Skin epidermis (tissue), 12 donors: ENCODE results near the gene VEZF1.
A peak's percentile ranks its signal among the peaks of the same experiment; 100 is the strongest.

Experiments
- H3K27ac ChIP-seq, 21 experiments: fragments of 200-600 bp; sonication (generic) in 11 of 21; one replicate each; pipeline ENCODE4 v1.5.0; 2020; ENCODE audit warnings: mild to moderate bottlenecking in 3 of 21, inconsistent platforms in 2 of 21, moderate library complexity in 2 of 21
- H3K4me3 ChIP-seq, 7 experiments: fragments of 200-600 bp; sonication (generic) in 2 of 7; one replicate each; pipeline ENCODE4 v1.5.0; 2020; ENCODE audit warnings: inconsistent platforms in 2 of 7, mild to moderate bottlenecking in 2 of 7, moderate library complexity in 1 of 7

VEZF1 gene

DNA sequence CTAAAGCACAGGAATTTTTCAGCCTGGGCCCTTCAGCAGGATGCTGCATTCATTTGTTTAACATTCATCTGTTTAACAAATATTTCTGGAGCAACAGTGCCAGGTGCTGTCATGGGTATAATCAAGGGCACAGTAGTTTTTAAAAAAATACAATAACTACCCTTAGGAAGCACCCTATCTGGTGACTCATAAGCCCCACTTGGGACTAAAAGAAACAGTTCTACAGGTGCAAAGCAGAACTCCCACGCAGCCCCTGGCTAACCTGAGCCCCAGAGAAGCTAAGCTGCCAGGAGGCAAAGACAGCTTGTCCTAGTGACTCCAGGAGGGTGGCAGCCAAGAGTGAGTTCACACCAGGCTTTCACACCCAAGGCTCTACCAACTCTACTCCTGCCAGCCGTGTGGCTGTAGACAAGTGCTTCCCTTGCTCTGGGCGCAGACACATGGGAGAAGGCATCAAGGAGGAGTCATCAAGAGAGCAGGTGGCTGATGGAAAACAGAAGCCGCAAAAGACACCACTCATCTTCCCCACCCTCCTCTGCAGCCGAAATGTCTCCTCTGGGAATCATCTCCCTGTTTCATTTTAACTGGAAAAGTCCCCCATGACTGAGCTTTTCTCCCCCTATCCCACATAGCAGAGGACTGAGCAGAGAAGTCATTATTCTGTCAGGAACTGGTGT lies 47.3 kb downstream of the VEZF1 start:
- peak overlapping the region in 3 of 21 experiments; percentile 17 to 31 (median 27) for H3K27ac ChIP-seq

DNA sequence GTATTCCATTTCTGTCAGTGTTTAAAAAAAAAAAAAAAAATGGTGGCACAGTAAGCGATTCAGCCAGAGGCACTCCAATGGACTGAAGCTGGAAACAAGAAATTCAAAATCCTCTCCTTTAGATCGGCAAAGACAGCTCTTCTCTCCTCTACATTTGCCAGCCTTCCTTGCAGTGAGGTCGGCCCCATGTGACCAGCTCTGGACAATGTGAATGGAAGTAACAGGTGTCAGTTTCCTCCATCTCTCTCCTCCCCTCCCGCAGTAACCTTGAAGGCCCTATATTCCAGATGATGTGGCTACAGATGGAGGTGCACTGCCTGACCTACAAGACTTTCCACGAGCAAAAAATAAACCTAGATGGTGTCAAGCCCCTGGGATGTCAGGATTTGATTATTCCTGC lies 47.8 kb downstream of the VEZF1 start:
- H3K4me3 ChIP-seq, result no peak overlapping the region
- H3K27ac ChIP-seq, result peak overlapping the region in 1 of 21 experiments; percentile 27

More for the DNA sequence above, 47.3 kb downstream of the VEZF1 start:
- H3K4me3 ChIP-seq, result no peak overlapping the region

DNA sequence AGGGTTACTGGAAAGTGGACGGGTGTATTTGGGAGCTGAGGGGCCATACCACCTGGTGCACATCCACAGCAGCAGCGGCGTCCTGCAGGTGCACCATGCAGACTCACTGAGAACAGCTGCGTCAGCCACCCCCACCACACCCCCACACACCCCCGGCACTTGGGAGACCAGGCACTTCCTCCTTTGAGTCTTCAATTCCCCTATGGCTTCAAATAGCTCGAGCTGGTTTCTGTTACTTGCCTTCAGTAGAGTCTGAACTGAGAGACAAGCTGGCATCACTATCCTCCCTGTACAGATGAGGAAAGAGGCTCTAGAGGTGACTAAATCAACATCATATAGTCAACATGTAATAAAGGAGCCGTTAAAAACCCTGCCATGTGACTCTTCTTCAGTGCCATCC lies 48.3 kb downstream of the VEZF1 start:
- Histone ChIP-seq H3K4me3 (no peak overlapping the region), H3K27ac (peak overlapping the region in 1 of 21 experiments; percentile 27)

DNA sequence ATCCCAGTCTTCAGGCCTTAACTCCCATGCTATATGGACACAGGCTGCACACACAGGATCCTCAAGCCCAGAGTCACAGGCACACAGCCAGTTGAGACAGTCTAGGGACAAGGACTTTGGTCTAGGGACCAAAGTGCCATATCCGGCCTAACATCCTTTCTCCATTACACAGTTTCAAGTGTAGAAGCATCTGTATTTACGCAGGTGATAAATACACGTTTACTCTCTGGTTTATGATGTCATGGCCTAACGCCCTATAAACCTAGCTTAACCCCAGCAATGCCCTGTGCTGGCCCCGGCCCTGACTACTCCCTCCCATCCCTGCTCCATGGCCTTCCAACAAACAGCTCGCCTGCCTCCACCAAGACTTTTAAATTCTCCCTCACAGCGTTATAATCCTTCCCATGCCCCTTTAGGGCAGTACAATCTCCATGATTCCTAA lies 50.0 kb downstream of the VEZF1 start:
- Histone ChIP-seq H3K27ac (no peak overlapping the region), H3K4me3 (no peak overlapping the region)

DNA sequence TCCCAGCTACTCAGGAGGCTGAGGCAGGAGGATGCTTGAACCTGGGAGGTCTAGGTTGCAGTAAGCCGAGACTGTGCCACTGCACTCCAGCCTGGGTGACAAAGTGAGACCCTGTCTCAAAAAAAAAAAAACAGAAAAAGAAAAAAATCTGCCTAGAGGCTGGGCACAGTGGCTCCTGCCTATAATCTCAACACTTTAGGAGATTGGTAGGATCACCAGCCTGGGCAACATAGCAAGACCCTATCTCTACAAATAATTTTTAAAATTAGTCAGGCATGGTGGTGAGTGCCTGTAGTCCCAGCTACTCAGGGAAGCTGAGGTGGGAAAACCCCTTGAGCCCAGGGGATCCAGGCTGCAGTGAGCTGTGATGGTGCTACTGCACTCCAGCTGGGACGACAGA lies 50.6 kb downstream of the VEZF1 start:
- Histone ChIP-seq H3K4me3 (no peak overlapping the region), H3K27ac (no peak overlapping the region)

DNA sequence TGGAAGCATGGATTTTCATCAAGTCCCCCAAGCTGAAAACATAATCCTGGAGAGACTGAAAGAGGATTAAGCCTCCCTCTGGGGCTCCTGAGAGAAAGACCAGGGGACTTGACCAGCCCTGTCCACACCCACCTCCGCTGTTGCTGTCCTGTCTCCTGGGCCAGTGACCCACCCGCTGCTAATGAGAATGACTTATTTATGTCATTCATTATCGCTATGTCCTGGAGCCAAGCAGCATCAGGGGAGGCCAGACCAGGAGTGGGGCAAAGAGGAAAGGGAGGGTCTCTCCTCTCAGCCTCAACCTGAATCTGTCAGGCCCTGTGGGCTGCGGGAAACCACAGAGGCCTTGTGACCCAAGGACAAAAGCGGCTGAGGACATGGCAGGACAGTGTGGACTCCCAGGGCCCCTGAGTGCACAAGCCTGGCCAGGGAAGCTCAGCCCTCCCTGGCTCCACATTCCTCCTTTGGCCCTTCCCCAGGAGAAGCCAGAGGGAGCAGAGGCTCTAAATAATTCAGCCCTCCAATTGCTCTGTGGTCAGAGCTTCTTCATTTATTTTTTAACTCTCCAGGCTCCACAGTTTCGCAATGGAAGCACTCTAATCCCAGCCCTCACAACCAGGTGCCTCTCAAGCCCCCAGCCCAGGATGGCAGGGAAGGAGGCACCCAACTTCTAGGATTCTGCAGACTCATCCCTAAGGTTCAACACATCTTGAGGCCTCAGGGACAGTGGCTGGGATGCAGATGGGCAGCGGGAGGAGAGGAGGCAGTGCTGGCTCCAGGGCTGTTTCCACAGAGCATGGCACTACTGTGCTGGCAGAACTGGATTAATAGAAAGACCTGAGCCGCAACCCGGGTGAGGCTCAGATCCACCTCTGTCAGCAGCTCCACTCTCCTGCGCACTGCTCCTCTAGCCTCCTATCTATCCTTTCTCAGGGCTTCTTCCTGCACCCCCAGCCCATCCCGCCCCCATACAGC lies 51.9 kb downstream of the VEZF1 start:
- Histone ChIP-seq H3K4me3 (no peak overlapping the region), H3K27ac (peak overlapping the region in 17 of 21 experiments; percentile 34 to 80 (median 55))

DNA sequence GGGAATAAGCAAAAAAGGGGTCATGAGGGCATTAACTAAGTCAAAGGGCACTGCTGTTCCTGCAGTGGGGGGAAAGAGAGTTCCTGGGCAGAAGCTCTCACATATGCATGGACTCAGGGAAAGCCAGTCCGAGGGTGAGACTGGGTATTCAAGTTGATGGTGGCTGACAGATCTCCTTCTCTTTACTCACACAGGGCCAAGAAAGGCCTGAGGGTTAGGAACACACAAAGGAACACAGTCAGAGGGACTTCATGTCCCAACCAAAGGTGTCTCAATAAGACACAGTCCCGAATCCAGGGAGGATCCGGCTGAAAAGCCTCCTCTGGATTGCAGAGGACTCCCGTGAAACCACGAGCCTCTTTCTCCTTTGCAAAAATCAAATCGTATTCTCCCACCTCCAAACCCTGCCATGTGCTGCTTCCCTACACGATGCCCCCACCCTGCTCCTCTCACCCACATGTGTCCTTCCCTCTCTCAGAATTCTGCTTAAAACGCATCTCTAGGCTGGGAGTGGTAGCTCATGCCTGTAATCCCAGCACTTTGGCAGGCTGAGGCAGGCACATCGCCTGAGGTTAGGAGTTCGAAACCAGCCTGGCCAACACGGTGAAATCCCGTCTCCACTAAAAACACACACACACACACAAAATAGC lies 56.4 kb downstream of the VEZF1 start:
- Histone ChIP-seq H3K4me3 (no peak overlapping the region), H3K27ac (no peak overlapping the region)

DNA sequence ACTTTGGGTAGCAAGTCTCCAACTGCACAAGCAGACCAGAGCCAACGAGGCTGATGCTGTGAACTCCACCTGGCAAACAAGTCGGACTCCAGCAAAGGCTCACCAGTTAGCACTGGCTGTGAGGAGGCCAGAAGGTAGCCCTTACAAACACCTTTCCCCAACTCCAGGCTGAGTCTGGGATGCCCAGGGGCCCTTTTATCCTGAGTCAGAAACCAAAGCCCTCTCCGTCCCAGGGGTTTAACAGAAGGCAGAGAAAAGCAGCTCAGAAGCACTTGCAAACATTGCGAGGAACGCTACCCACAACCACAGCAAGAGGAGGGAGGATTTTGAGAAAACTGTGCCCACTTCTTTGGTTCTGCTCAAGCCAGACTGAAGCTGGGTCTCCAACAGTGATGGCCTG lies 57.8 kb downstream of the VEZF1 start:
- peak overlapping the region in 3 of 21 experiments; percentile 7 to 39 (median 10) for H3K27ac ChIP-seq
- H3K4me3 ChIP-seq, result no peak overlapping the region

DNA sequence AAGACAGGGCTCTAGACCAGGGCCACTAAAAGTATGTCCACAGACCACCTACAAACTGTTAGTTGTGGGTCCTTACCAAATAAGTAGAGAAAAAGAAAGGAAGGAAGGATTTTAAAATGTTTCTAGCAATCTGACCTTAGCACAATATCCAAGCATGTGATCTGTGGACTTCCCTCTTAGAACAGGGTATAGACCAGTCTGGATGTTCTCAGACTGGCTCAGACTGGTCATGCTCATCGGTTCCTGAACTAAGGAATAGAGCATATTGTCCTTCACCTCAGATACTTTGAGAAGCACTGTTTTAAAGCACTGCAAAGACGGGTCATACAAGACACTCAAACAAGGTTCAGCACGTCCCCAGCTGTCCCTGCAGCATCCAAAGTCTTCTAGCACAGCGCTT lies 58.7 kb downstream of the VEZF1 start:
- Histone ChIP-seq H3K4me3 (no peak overlapping the region), H3K27ac (peak overlapping the region in 7 of 21 experiments; percentile 3 to 35 (median 10))

DNA sequence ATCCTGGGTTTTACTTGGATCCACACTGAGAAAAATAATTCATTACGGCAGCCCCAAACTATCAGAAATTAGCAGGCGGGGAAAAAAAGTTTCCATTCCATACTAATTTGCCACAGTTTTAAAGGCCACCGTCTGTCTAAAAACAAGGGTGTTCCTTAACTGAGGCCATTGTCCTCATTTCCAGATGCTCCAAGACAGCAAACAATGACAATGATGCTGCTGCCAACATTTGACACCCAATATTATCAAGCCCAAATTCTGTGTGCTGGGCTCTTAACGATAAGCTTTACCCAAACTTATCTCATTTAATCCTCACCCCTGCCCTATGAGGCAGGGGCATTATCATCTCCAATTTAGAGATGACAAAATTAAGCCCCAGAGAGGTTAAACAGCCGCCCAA lies 59.1 kb downstream of the VEZF1 start:
- H3K4me3 ChIP-seq, result no peak overlapping the region
- peak overlapping the region in 6 of 21 experiments; percentile 3 to 35 (median 10) for H3K27ac ChIP-seq

DNA sequence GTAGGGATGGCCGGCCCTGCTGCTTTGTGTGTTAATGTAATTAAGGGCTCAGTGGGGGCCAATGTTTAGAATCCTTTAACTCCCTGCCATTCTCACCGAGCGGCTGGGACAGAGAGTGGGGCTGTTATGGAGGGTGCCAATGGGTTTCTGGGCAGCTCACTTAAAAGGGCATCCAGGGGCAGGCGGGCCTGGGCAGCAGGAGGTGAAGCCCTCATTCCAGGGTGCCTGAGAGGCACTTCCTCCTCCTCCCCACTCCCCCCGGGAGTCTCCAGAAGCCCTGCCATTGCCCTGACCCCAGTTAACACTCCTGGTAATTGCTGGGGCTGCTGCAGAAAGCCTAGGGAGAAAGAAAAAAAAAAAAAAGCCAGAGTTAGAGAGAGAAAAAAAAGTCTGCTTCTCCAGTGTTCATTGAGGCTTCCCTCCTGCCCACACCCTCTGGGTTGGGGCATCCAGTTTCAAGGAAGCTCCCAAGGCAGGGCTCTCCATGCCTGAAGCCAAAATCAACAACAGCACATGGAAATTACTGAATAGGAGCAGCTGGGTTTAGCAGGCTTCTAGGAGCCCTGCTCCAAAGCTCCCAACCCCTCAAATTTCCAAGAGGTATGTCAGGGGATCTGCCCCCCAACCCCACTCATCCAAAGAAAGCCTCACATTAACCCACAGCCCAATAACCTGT lies 60.9 kb downstream of the VEZF1 start:
- Histone ChIP-seq H3K27ac (peak overlapping the region in 7 of 21 experiments; percentile 2 to 60 (median 24)), H3K4me3 (no peak overlapping the region)

DNA sequence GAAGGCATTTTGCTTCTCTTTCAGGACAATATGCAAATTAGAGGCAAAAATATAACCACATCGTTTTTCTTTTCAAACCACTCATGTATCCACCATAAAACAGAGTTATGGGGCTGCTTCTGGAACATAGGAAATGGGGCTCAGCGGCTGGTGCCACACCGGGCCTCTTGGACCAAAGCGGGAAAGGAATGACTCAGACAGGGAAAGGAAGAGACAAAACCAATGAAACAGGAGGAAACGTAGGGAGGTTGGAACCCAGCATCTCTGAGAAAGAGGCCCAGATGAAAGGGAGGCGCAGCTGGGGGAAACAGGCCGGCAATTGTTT lies 61.4 kb downstream of the VEZF1 start:
- H3K27ac ChIP-seq, result peak overlapping the region in 5 of 21 experiments; percentile 2 to 60 (median 22)
- H3K4me3 ChIP-seq, result no peak overlapping the region

DNA sequence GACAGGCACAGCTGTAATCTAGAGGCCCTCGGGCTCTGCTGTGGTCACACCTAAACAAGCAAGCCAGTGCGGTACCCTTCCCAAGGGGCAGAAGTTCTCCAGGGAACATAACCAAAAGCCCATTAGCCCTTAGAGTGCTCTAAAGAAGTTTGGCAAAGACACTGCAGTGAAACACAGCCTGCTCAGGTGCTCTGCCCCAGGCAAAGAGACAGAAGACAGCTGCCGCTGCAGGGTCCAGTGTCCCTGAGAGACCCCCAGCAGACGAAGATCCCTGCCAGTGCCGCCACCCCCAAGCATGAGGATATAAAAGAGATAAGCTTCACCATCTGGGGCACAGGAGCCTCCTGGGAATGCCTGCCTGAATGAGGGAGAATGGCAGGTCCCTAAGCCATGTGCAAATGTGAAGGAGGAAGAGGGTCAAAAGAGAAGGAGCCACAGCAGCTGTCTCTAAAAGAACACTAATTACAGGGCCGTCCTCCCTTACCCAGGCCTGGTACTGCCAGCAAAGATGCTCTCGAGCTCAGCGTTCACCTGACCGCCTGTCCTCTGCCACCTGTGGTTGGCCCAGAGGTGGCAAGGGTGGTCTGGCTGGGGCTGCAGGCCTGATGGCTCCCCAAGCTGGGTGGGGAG lies 62.6 kb downstream of the VEZF1 start:
- Histone ChIP-seq H3K27ac (no peak overlapping the region), H3K4me3 (no peak overlapping the region)

DNA sequence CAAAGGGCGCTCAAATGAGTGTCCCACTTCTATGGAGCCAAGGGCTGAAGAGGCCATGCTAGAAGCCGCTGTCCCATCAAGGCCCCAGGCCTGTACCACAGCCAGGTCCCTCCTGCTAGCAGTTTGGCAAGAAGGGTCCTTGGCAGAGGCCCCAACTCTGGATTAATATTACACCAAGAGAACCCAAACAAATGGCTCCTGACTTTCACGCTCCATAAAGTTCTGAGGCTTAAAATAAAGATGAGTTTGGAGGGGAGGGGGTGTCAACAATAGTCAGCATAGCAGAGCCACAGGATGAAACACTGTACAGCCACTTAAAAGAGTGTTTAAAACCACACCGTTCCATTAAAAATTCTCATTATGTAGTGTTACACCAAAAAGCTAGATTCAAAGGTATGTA lies 63.4 kb downstream of the VEZF1 start:
- Histone ChIP-seq H3K4me3 (no peak overlapping the region), H3K27ac (no peak overlapping the region)
